Right ventricle myocardium superior (tissue), 1 donor: ENCODE results near the gene SERPINH1. TPM values are rescaled to one million over a fixed set of nuclear protein-coding genes. Genes with fewer than 3 reads are reported as not detected.

Experiments
- ATAC-seq: fragments of 200-7000 bp; cut with Tn5 transposase; one replicate; pipeline ENCODE4 v1.9.1; 2020; ENCODE audit warnings: mild to moderate bottlenecking; ENCODE audit not compliant: poor library complexity
- DNase-seq: peaks from one replicate; pipeline ENCODE4 v3.0.0-alpha.2; 2020
- intact Hi-C: fragments of 100-400 bp; cut with DNase I; formaldehyde crosslinking; loops from one replicate; pipeline ENCODE4 v1.11.2; 2022
- total RNA-seq: library from RNA; stranded (reverse); fragmentation: NEBNext Ultra II Directional; extraction: Animal tissue kit (Norgen Biotek cat#: 25700); gene quantifications from one replicate; pipeline ENCODE4 v1.2.1, GENCODE V29; 2021
- donor health status: DM: no; HTN: yes; CAD: no; lungs with severe emphysema.

The SERPINH1 gene
- total RNA-seq, 1 donor from 2014 or later: 54.0 TPM

- ATAC-seq (no peak), DNase-seq (peak; percentile 39)
- intact Hi-C loops: no loop called here
Measured at GRCh38 chr11:75565916-75566762, 4.1 kb downstream of the SERPINH1 start.

GRCh38 chr11:75566763-75567279 lies 4.8 kb downstream of the SERPINH1 start:
- DNase-seq (peak; percentile 38), ATAC-seq (no peak)
- intact Hi-C loops: no loop called here

- intact Hi-C loops: no loop called here
Measured at GRCh38 chr11:75567971-75568370, 5.9 kb downstream of the SERPINH1 start.

GRCh38 chr11:75568616-75569219 lies 6.7 kb downstream of the SERPINH1 start:
- ATAC-seq: no peak
- DNase-seq: peak; percentile 9
- intact Hi-C loops: no loop called here

More at GRCh38 chr11:75567971-75568370, 5.9 kb downstream of the SERPINH1 start:
- DNase-seq: no peak
- no peak for ATAC-seq

- ATAC-seq (no peak), DNase-seq (peak; percentile 10)
- intact Hi-C loops: no loop called here
Measured at GRCh38 chr11:75570559-75571139, 8.6 kb downstream of the SERPINH1 start.

GRCh38 chr11:75571625-75572024 lies 9.6 kb downstream of the SERPINH1 start:
- no peak for ATAC-seq
- DNase-seq: no peak
- intact Hi-C loops: no loop called here

GRCh38 chr11:75572744-75573143 lies 10.7 kb downstream of the SERPINH1 start:
- ATAC-seq: peak; percentile 63
- DNase-seq: no peak

GRCh38 chr11:75574698-75575602 lies 12.9 kb downstream of the SERPINH1 start:
- ATAC-seq (no peak), DNase-seq (peak; percentile 13)
- intact Hi-C loops: no loop called here

More at GRCh38 chr11:75572744-75573143, 10.7 kb downstream of the SERPINH1 start:
- intact Hi-C loops: no loop called here

- ATAC-seq: no peak
- intact Hi-C loops: no loop called here
- DNase-seq: no peak
Measured at GRCh38 chr11:75576017-75576416, 14.0 kb downstream of the SERPINH1 start.

- intact Hi-C loops: no loop called here
- DNase-seq: peak; percentile 68
- no peak for ATAC-seq
Measured at GRCh38 chr11:75576499-75576918, 14.5 kb downstream of the SERPINH1 start.

- intact Hi-C loops: no loop called here
- DNase-seq (peak; percentile 72), ATAC-seq (no peak)
Measured at GRCh38 chr11:75577207-75577606, 15.2 kb downstream of the SERPINH1 start.

GRCh38 chr11:75578977-75579376 lies 16.9 kb downstream of the SERPINH1 start:
- DNase-seq (no peak), ATAC-seq (no peak)
- intact Hi-C loops: loop anchor here (2.0 kb wide), 1 partner anchor 30 kb away; no protein-coding TSS in a partner anchor

GRCh38 chr11:75579841-75580240 lies 17.8 kb downstream of the SERPINH1 start:
- no peak for ATAC-seq

GRCh38 chr11:75582506-75582894 lies 20.4 kb downstream of the SERPINH1 start:
- DNase-seq (peak; percentile 13), ATAC-seq (no peak)
- intact Hi-C loops: no loop called here

More at GRCh38 chr11:75579841-75580240, 17.8 kb downstream of the SERPINH1 start:
- DNase-seq: no peak
- intact Hi-C loops: loop anchor here (2.0 kb wide), 1 partner anchor 31 kb away; no protein-coding TSS in a partner anchor

GRCh38 chr11:75582895-75583717 lies 21.1 kb downstream of the SERPINH1 start:
- intact Hi-C loops: no loop called here
- ATAC-seq (peak; percentile 83), DNase-seq (peak; percentile 74)

- DNase-seq (peak; percentile 85), ATAC-seq (peak; percentile 83)
- intact Hi-C loops: no loop called here
Measured at GRCh38 chr11:75583718-75584658, 21.9 kb downstream of the SERPINH1 start.
